ENCODE results near the gene GPR3.

DNA sequence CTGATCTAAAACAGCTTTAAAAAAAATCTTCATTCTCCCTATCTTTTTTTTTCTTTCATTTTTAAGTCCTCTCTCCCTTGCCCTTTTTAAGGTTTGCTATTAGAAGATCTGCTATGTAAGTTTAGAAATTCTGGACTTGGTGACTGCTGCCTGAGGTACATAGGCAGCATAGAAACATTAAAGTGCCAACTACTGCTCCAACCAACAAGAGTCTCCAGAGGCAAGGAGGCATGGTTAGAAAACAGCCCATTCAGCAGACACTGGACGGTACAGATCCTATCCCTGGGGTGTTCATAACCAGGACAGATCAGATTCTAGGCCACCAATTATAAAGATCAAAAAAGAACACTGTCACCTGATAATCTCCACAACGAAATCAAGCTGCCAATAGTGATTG, 36.6 kb downstream of the GPR3 start:
- TF ChIP-seq, protein P1, sequence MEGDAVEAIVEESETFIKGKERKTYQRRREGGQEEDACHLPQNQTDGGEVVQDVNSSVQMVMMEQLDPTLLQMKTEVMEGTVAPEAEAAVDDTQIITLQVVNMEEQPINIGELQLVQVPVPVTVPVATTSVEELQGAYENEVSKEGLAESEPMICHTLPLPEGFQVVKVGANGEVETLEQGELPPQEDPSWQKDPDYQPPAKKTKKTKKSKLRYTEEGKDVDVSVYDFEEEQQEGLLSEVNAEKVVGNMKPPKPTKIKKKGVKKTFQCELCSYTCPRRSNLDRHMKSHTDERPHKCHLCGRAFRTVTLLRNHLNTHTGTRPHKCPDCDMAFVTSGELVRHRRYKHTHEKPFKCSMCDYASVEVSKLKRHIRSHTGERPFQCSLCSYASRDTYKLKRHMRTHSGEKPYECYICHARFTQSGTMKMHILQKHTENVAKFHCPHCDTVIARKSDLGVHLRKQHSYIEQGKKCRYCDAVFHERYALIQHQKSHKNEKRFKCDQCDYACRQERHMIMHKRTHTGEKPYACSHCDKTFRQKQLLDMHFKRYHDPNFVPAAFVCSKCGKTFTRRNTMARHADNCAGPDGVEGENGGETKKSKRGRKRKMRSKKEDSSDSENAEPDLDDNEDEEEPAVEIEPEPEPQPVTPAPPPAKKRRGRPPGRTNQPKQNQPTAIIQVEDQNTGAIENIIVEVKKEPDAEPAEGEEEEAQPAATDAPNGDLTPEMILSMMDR (IDR thresholded peaks at IDR 0.05; ENCODE audit: extremely low read depth in 1 of 2, insufficient read depth in 1 of 2, low read depth in 1 of 2, low read length in 2 of 2) = no peak
- TF ChIP-seq POLR2A (IDR thresholded peaks at IDR 0.05; ENCODE audit: low read depth, low read length) = no peak
